GM13976 (cell line): ENCODE measurements around the gene IL22RA1.

ENCODE experiments used
- DNase-seq: peaks from one replicate; pipeline ENCODE4 v3.0.0; 2012; ENCODE audit warnings: low spot score
- in situ Hi-C: fragments of 300-500 bp; cut with MboI; formaldehyde crosslinking; loops from one replicate; pipeline ENCODE4 v1.12.0; 2022; ENCODE audit warnings: low sequenced_read_pairs, mixed read lengths, inconsistent platforms; ENCODE audit not compliant: unreplicated experiment
- TF ChIP-seq, protein P1 (sequence below): IDR thresholded peaks from 2 replicates; pipeline ENCODE4 v1.5.1; 2012; ENCODE audit warnings: borderline replicate concordance, mild to moderate bottlenecking; ENCODE audit not compliant: insufficient read depth; ENCODE audit errors: extremely low read depth, missing control alignments, control extremely low read depth

Gene IL22RA1

DNA sequence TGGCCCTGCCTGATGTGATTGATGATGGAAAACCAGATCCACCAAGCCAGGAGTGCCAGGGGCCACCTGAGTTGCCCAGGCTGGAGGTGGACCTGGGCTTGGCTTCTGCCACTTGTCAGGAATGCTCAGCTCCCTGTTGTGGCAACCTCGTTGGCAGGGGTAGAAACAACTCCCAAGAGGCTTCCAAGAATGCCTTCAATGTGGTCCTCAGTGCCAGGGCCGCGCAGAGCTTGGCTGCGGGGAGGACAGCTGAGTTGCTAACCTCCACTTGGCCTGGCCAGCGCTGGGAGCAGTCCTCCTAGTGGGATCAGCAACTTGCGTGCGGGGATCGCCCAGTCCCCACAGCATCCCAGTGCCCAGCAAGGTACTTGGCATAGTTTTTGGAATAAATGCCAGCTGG lies 40.0 kb downstream of the IL22RA1 start:
- in situ Hi-C loops, result no loop called here
- no peak for DNase-seq
- TF ChIP-seq, protein P1, sequence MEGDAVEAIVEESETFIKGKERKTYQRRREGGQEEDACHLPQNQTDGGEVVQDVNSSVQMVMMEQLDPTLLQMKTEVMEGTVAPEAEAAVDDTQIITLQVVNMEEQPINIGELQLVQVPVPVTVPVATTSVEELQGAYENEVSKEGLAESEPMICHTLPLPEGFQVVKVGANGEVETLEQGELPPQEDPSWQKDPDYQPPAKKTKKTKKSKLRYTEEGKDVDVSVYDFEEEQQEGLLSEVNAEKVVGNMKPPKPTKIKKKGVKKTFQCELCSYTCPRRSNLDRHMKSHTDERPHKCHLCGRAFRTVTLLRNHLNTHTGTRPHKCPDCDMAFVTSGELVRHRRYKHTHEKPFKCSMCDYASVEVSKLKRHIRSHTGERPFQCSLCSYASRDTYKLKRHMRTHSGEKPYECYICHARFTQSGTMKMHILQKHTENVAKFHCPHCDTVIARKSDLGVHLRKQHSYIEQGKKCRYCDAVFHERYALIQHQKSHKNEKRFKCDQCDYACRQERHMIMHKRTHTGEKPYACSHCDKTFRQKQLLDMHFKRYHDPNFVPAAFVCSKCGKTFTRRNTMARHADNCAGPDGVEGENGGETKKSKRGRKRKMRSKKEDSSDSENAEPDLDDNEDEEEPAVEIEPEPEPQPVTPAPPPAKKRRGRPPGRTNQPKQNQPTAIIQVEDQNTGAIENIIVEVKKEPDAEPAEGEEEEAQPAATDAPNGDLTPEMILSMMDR, result no peak

DNA sequence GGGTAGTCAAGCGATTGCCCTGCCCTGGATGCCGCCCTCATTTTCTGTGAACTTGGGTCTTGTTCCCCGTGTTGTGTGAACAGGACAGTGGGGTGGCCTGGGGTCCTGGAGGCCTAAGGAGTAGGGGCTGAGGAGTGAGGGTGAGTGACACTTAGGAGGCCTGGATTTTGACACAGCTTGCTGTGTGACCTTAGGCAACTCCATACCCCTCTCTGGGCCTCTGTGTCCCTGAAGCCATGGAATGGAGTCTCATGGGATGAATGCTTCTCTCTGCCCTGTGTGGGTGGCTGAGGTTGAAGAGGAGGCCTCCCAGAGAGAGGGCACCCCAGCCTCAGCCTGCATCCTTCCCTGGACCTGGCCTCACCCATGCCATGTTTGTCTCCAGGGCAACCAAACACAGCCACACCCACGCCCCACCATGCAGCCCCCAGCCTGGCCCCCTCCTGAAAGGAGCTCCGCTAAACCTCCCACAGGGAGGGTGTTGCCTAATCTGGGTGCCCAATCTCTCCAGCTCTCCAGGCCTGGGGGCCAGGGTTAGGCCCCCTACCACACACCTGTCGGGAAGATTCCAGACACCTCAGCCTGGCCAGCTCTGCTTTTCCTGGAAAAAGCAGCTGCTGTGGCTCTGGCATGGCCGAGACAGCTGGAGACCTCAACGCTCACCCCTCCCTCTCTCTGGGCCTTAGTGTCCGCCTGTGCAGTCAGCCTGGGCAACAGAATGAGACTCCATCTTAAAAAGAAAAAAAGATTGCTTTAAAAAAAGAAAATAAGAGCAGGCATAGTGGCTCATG lies 40.9 kb downstream of the IL22RA1 start:
- in situ Hi-C loops, result no loop called here
- DNase-seq, result no peak
- TF ChIP-seq, protein P1, result no peak

DNA sequence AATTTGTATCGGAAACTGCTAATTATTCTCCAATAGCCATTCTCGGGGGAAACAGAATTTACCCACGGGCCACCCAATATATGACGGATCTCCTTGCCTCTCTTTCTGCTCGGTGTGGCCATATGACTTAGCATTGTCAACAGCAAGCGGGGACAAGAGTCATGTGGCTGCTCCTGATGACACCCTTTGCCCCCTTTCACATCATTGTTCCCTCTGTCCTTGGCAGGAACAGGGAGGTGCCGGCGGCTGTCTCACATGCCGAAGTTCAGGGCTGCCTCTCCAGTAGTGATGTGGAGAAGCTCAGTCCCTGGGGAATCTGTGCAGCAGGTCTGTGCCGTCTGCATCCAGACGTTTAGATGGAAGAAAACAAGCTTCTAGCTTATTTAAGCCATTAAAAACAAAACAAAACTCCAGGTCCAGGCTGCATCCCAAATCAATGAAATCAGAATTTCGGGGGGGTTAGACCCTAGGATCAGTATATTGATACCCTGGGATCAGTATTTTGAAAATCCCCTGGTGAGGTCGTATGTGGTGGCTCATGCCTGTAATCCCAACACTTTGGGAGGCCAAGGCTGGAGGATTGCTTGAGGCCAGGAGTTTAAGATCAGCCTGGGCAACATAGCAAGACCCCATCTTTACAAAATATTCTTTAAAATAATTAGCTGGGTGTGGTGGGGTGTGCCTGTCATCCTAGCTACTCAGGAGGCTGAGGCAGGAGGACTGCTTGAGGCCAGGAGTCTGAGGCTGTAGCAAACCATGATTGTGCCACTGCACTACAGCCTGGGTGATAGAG lies 41.8 kb downstream of the IL22RA1 start:
- no peak for DNase-seq
- TF ChIP-seq, protein P1, result no peak
- in situ Hi-C loops, result no loop called here

DNA sequence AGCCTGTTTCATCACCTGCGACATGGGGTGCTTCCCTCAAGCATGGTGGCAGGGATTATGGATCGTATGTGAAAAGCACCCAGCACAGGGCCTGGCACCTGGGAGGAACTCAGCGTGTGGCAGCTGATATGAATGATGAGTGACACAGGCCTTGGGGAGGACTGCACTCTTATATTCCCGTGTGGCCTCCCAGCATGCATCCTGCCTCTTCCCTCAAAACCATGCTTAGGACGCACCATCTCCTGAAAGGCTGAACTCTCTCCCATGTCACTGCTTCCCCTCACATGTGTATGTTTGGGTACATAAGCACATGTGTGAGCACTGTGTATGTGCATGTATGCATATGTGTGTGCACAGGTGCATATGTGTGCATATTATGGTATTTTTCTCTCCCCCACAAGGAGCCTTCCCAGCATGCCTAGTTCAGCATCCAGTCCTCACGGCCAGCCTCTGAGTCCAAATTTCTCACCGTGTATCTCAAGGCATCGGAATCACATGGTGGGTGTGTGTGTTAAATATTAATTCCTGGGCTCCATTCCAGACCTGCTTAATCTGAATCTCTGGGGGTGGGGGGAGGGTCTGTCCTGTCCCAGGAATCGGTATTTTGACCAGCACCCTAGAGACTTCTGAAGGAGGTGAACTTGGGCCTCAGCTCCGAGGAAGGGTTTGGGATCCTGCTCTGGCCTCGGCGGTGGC lies 43.8 kb downstream of the IL22RA1 start:
- in situ Hi-C loops, result no loop called here
- TF ChIP-seq, protein P1, result no peak
- no peak for DNase-seq

DNA sequence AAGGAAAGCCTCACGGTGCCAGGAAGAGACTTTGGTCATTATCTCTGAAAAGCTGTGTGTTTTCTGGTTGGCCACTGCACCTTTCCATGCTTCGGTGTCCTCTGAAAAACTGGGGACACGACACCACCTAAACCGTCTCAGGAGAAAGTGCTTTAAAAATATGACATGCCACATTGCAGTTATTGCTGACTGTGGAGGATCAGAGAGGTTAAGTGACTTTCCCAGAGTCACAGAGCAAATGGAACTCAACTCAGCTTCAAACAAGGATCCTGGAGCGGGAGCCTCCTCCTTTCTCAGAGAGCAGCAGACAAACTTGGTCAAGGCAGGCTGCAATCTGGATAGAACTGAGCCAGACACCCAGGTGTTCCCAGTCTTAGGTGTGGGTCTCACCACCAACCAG lies 44.8 kb downstream of the IL22RA1 start:
- TF ChIP-seq, protein P1, result no peak
- DNase-seq, result no peak

DNA sequence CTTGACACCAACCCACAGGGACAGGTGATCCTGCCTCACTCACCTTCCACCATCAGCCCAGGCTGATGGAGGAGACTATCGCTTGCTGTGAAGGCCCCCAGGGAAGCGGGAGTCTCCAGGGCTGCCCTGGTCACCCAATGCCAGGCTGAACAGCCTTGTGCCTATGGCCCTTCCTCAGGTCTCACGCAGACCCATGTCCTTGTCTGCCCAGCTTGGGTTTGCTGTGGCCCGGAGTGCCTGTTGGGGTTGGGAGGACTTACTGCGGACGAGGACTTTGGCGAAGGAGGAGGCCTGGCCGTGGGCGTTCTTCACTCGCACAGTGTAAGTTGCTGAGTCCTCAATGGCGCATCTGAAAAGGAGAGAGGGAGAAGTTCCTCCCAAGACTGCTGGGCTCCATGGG lies 45.3 kb downstream of the IL22RA1 start:
- in situ Hi-C loops, result no loop called here
- TF ChIP-seq, protein P1, result no peak
- no peak for DNase-seq

More for the DNA sequence above, 44.8 kb downstream of the IL22RA1 start:
- in situ Hi-C loops, result no loop called here
